Parathyroid adenoma (tissue), 2 donors: ENCODE results near the gene PHYKPL.

ENCODE experiments used
- H2AFZ ChIP-seq: fragments of 300-600 bp; sonication (generic); one replicate; pipeline ENCODE4 v1.7.0; 2017; ENCODE audit warnings: antibody characterized with exemption, mild to moderate bottlenecking
- H3K27ac ChIP-seq: fragments of 300-600 bp; sonication (generic); one replicate; pipeline ENCODE4 v1.7.0; 2017
- H3K27me3 ChIP-seq: fragments of 300-600 bp; sonication (generic); one replicate; pipeline ENCODE4 v1.7.0; 2017; ENCODE audit warnings: low read length; ENCODE audit not compliant: control insufficient read depth, insufficient read depth
- H3K36me3 ChIP-seq: fragments of 300-600 bp; sonication (generic); one replicate; pipeline ENCODE4 v1.7.0; 2017; ENCODE audit warnings: low read length; ENCODE audit not compliant: control insufficient read depth, insufficient read depth
- H3K4me1 ChIP-seq: fragments of 300-600 bp; sonication (generic); one replicate; pipeline ENCODE4 v1.7.0; 2017; ENCODE audit warnings: control low read depth
- H3K4me2 ChIP-seq: fragments of 300-600 bp; sonication (generic); one replicate; pipeline ENCODE4 v1.7.0; 2017; ENCODE audit warnings: low read length
- H3K4me3 ChIP-seq: fragments of 300-600 bp; sonication (generic); one replicate; pipeline ENCODE4 v1.7.0; 2017; ENCODE audit warnings: low read depth, low read length
- H3K79me2 ChIP-seq: fragments of 300-600 bp; sonication (generic); one replicate; pipeline ENCODE4 v1.7.0; 2017; ENCODE audit warnings: control low read depth
- H3K9ac ChIP-seq: fragments of 300-600 bp; sonication (generic); one replicate; pipeline ENCODE4 v1.7.0; 2017; ENCODE audit warnings: mild to moderate bottlenecking
- H3K9me3 ChIP-seq: fragments of 300-600 bp; sonication (generic); one replicate; pipeline ENCODE4 v1.7.0; 2017; ENCODE audit warnings: low read length; ENCODE audit not compliant: control insufficient read depth
- CTCF ChIP-seq: fragments of 300-600 bp; sonication (generic); IDR thresholded peaks from one replicate; pipeline ENCODE4 v1.7.0; 2017; ENCODE audit warnings: antibody characterized with exemption, mild to moderate bottlenecking
- donor health status: primary hyperparathyroidism.

Gene PHYKPL

GRCh38 chr5:178222292-178222691, 10.3 kb downstream of the PHYKPL start:
- no peak for TF ChIP-seq CTCF

GRCh38 chr5:178221853-178222252, 10.7 kb downstream of the PHYKPL start:
- Histone ChIP-seq H3K79me2 (no peaks in the 10 kb centered on the region), H3K4me3 (no peak overlapping the region), H3K4me2 (no peak overlapping the region), H3K9ac (no peak overlapping the region), H3K36me3 (no peaks in the 10 kb centered on the region), H3K27me3 (no peaks in the 10 kb centered on the region), H2AFZ (no peak overlapping the region), H3K9me3 (no peaks in the 10 kb centered on the region), H3K27ac (no peak overlapping the region), H3K4me1 (no peaks in the 10 kb centered on the region)
- TF ChIP-seq CTCF: no peak

More at GRCh38 chr5:178222292-178222691, 10.3 kb downstream of the PHYKPL start:
- Histone ChIP-seq H3K79me2 (no peaks in the 10 kb centered on the region), H3K4me3 (no peak overlapping the region), H3K36me3 (no peaks in the 10 kb centered on the region), H3K4me1 (no peaks in the 10 kb centered on the region), H3K27ac (no peak overlapping the region), H3K9me3 (no peaks in the 10 kb centered on the region), H3K4me2 (no peak overlapping the region), H3K9ac (no peak overlapping the region), H3K27me3 (no peaks in the 10 kb centered on the region), H2AFZ (no peak overlapping the region)

GRCh38 chr5:178221282-178221681, 11.3 kb downstream of the PHYKPL start:
- H3K4me3 ChIP-seq: no peak overlapping the region
- no peaks in the 10 kb centered on the region for H3K36me3 ChIP-seq
- no peak overlapping the region for H3K9ac ChIP-seq
- no peaks in the 10 kb centered on the region for H3K9me3 ChIP-seq
- no peak overlapping the region for H2AFZ ChIP-seq
- no peaks in the 10 kb centered on the region for H3K27me3 ChIP-seq
- no peak overlapping the region for H3K4me2 ChIP-seq
- H3K4me1 ChIP-seq: no peaks in the 10 kb centered on the region
- no peak for TF ChIP-seq CTCF
- no peak overlapping the region for H3K27ac ChIP-seq
- H3K79me2 ChIP-seq: peaks cover 2% of the 10 kb centered on the region

GRCh38 chr5:178218827-178219226, 13.8 kb downstream of the PHYKPL start:
- Histone ChIP-seq H3K4me2 (no peak overlapping the region), H3K36me3 (no peaks in the 10 kb centered on the region), H3K27ac (no peak overlapping the region), H3K27me3 (no peaks in the 10 kb centered on the region), H3K4me1 (no peaks in the 10 kb centered on the region), H2AFZ (no peak overlapping the region), H3K9me3 (no peaks in the 10 kb centered on the region), H3K79me2 (peaks cover 2% of the 10 kb centered on the region), H3K9ac (no peak overlapping the region), H3K4me3 (no peak overlapping the region)
- TF ChIP-seq CTCF: no peak

- Histone ChIP-seq H3K27ac (no peak overlapping the region), H3K79me2 (peaks cover 2% of the 10 kb centered on the region), H3K36me3 (no peaks in the 10 kb centered on the region), H3K4me2 (no peak overlapping the region), H3K27me3 (no peaks in the 10 kb centered on the region), H3K9me3 (no peaks in the 10 kb centered on the region), H2AFZ (no peak overlapping the region), H3K4me3 (no peak overlapping the region), H3K9ac (no peak overlapping the region), H3K4me1 (no peaks in the 10 kb centered on the region)
- TF ChIP-seq CTCF: no peak
Measured at GRCh38 chr5:178218237-178218776, 14.3 kb downstream of the PHYKPL start.
